ENCODE measurements around the gene LRRC45. TPM values are rescaled to one million over a fixed set of nuclear protein-coding genes. Genes with fewer than 3 reads are reported as not detected.
A peak's percentile ranks its signal among the peaks of the same experiment; 100 is the strongest.

LRRC45 gene
- total RNA-seq, 1 donor, result 22.0 TPM

DNA sequence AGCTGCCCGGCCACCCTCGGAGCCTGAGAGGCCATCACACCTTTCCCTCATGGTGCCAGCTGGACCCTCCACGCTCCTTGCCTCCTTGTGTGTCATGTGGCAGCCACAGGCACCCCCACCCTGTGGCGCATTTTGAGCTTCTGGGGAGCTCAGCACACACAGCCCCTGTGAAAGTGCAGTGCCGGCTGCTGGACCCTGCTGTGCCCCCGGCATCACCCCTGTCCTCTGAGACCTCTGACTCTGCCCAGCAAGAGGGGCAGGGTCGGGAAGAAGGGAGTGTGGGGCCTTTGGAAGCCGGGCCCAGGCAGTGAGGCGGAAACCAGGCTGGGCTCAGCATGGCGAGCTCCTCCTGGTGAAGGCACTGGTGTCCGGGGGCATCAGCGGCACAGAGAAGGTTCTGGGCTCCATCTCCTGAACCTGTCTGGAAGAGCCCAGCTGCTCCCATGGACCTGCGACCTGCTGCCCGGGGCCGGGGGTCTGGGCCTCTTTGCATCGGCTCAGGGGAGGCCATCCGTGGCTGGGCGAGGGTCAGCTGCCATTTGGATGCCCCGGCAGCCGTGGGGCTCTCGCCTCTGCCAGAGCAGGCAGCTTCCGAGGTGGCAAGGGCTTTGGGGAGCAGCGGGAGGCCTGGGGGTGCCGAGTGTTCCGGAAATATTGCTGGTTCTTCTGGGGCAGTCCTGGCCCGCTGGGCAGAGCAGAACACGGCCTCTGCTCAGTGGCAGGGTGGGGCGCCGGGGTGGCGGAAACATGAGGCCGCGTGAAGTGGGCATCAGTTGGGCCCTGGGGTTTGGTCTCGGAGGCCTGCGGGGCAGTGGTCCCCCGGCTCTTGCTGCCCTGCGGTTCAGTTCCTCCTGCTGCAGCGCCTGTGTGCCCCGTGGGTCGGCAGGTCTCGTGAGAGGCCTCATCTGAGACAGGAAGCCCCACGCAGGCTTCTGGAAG lies 18.3 kb upstream of the LRRC45 start:
- DNase-seq (ENCODE audit: low read depth), result no peak
- TF ChIP-seq, protein P1, sequence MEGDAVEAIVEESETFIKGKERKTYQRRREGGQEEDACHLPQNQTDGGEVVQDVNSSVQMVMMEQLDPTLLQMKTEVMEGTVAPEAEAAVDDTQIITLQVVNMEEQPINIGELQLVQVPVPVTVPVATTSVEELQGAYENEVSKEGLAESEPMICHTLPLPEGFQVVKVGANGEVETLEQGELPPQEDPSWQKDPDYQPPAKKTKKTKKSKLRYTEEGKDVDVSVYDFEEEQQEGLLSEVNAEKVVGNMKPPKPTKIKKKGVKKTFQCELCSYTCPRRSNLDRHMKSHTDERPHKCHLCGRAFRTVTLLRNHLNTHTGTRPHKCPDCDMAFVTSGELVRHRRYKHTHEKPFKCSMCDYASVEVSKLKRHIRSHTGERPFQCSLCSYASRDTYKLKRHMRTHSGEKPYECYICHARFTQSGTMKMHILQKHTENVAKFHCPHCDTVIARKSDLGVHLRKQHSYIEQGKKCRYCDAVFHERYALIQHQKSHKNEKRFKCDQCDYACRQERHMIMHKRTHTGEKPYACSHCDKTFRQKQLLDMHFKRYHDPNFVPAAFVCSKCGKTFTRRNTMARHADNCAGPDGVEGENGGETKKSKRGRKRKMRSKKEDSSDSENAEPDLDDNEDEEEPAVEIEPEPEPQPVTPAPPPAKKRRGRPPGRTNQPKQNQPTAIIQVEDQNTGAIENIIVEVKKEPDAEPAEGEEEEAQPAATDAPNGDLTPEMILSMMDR (IDR thresholded peaks at IDR 0.05; ENCODE audit: insufficient read depth, low read length), result no peak
- no peak overlapping the region for H3K4me3 ChIP-seq (ENCODE audit: low read depth, low read length)

DNA sequence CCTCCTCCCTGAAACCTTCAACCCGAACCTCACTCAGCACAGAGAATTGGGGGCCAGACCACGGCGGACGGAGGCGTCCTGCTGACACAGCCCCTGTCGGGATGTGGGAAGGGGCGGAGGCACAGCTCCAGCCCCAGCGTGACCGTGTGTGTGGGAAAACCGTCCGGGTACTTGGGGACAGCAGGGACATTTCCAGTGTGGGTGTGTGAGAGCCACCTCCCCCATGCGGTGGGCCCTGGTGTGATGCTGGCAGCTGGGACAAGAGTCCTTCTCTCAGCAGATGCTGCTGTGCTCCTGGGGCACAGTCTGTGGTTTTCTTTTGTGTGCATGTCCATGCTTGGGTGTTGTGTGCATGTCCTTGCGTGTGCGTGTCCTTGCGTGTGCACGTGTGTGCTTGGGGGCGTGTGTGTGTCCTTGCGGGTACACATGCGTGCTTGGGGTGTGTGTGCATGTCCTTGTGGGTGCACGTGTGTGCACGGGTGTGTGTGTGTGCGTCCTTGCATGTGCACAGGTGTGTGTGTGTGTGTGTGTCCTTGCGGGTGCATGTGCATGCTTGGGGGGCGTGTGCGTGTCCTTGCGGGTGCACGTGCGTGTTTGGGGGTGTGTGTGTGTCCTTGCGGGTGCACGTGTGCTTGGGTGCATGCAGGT lies 17.3 kb upstream of the LRRC45 start:
- TF ChIP-seq, protein P1 (IDR thresholded peaks at IDR 0.05; ENCODE audit: insufficient read depth, low read length), result no peak
- no peak overlapping the region for H3K4me3 ChIP-seq (ENCODE audit: low read depth, low read length)
- no peak for DNase-seq (ENCODE audit: low read depth)

DNA sequence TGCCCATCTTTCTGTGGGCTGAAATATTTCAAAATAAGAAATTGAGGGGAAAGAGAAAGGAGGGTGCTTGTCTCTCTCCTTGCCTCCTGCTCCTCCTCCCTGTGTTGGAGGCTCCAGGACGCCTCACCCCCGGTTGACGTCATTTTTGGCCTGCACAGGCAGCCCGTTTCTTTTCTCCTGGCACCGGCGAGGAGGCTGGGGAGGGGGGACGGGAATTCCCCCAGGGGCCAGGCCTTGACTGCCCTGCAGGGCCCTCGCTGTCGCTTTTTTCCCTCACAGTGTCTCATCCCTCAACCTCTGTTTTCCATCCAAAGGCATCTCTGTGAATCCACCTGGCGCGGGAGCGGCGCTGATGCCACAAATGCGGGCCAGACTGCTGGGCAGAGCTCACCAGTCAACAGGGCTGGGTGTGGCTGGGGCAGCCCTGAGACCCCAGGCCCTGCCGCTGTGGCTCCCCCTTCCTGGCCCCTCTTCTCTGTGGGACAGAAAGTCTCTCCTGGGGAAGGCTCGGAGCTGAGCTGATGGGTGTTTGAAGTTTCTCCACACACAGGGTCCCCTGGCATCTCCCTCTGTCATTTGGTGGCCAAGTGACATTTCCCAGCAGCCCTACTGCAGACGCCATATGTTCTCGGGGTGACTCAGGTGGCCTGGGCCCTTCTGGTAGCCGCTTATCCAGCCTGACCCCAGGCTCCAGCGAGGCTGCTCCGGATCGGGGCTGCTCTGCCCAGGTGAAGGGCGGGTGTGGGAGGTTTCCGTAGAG lies 16.5 kb upstream of the LRRC45 start:
- peak; percentile 62 for DNase-seq (ENCODE audit: low read depth)
- H3K4me3 ChIP-seq (ENCODE audit: low read depth, low read length), result no peak overlapping the region
- TF ChIP-seq, protein P1 (IDR thresholded peaks at IDR 0.05; ENCODE audit: insufficient read depth, low read length), result no peak

DNA sequence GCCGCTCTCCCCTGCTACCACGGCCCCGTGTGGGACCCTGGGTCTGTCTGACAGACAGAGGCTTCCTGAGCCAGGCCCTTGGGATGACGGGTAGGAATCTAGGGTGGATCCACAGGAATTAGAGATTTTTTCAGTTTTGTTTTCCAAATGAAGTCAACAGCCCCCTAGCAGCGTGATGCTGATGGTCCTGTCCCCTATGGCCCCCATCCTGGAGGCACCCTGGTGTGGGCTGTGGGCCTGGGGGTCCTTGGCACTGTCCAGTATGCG lies 15.9 kb upstream of the LRRC45 start:
- H3K4me3 ChIP-seq (ENCODE audit: low read depth, low read length), result no peak overlapping the region
- TF ChIP-seq, protein P1 (IDR thresholded peaks at IDR 0.05; ENCODE audit: insufficient read depth, low read length), result no peak

DNA sequence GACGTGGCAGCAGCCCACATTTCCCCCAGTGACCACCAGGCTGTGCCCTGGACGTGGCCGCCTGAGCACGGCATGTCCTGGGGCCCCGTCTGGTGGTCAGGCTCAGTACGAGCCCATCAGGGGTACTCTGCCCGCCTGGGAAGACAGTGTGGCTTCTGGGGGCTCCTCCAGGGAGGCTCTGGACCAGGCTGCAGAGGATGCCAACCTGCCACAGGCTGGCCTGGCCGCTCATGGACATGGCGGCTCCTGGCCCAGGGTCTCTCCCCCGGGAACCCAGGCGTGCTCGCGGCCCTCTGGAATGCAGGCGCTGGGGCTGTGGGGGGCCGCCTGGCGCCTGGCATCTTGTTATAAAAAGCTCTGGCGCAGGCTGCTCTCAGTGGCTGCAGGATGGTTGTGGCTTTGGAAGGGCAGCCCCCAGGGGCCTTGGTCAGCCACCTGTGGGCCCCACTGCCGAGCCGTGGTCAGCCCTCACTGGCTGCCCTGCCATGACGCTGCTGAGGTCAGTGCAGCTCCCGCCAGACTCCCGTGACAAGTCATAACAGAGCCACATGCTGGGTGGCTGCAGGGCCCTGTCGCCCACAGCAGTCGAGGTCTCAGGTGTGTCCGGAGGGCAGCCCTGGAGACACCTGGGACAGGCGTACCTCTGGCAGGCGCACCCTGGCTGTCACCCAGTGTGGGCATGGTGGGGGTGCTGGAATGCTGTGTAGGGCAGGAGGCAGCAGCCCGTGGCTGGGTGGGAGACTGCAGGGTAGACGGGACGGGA lies 15.4 kb upstream of the LRRC45 start:
- H3K4me3 ChIP-seq (ENCODE audit: low read depth, low read length), result no peak overlapping the region
- no peak for DNase-seq (ENCODE audit: low read depth)
- TF ChIP-seq, protein P1 (IDR thresholded peaks at IDR 0.05; ENCODE audit: insufficient read depth, low read length), result no peak

More for the DNA sequence above, 15.9 kb upstream of the LRRC45 start:
- no peak for DNase-seq (ENCODE audit: low read depth)

DNA sequence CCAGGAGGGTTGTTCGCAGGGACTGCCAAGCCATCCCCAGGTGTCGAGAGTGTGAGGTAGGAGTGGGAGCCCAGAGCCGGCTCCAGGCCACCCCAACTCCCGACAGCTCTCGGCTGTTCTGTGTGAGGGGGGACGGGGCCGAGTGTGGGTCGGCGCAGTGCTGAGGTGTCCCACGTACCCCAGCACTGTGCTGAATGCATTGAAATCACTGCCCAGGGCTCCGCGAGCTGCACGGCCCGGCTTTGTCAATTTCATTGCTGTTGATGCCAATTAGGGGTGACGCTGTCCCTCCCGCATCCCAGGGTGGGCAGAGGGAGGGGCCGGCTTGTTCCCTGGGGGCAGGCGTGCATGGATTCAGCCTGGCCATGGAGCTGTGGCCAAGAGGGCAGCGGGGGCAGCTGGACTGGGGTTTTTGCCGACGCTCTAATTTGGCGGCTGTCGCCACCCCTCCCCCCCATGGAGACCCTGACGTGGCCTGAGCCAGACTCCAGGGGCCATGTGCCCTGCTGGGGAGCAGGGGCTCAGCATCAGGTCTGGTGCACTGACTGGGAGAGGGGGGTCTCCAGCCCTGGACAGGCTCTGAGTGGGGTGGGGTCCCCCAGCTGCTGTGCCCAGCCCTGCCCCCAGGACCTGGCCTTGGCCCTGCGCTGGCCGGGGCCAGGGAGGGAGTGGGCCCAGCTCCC lies 14.7 kb upstream of the LRRC45 start:
- TF ChIP-seq, protein P1 (IDR thresholded peaks at IDR 0.05; ENCODE audit: insufficient read depth, low read length), result no peak
- DNase-seq (ENCODE audit: low read depth), result no peak
- H3K4me3 ChIP-seq (ENCODE audit: low read depth, low read length), result no peak overlapping the region

Measured in fibroblast of the aortic adventitia (primary cell).